Thoracic aorta (tissue), 2 donors: ENCODE measurements around the gene JAG2. TPM values are rescaled to one million over a fixed set of nuclear protein-coding genes. Genes with fewer than 3 reads are reported as not detected.

Source experiments
- ATAC-seq: fragments of 150-250 bp; one replicate; pipeline ENCODE4 v1.8.0; 2017; ENCODE audit warnings: low read depth; ENCODE audit not compliant: insufficient number of reproducible peaks, low FRiP score
- DNase-seq: peaks from one replicate; pipeline ENCODE4 v3.0.0-alpha.2; 2020; ENCODE audit warnings: low spot score
- H3K27ac ChIP-seq, 2 donors: fragments of 200-600 bp; sonication (generic); 1 replicate in 1 of 2; 2 replicates in 1 of 2; pipeline ENCODE4 v1.5.1; 2016; ENCODE audit warnings: mild to moderate bottlenecking in 2 of 2, moderate library complexity in 2 of 2
- H3K27me3 ChIP-seq: fragments of 200-600 bp; sonication (generic); replicated peaks from 2 replicates; pipeline ENCODE4 v1.6.0; 2016; ENCODE audit warnings: mild to moderate bottlenecking; ENCODE audit not compliant: insufficient read depth
- H3K36me3 ChIP-seq: fragments of 200-600 bp; sonication (generic); one replicate; pipeline ENCODE4 v1.5.1; 2016
- H3K4me1 ChIP-seq, 2 donors: fragments of 200-600 bp; sonication (generic); 1 replicate in 1 of 2; 2 replicates in 1 of 2; pipeline versions ENCODE4 v1.5.1 to v1.6.0; 2016; ENCODE audit warnings: low read depth in 2 of 2, mild to moderate bottlenecking in 1 of 2; ENCODE audit not compliant: control insufficient read depth in 1 of 2
- H3K4me3 ChIP-seq: fragments of 200-600 bp; sonication (generic); 2 replicates; pipeline ENCODE4 v1.5.1; 2016; ENCODE audit warnings: mild to moderate bottlenecking
- H3K9me3 ChIP-seq: fragments of 200-600 bp; sonication (generic); 2 replicates; pipeline ENCODE4 v1.5.1; 2016
- CTCF ChIP-seq: fragments of 200-600 bp; sonication (generic); IDR thresholded peaks from one replicate; pipeline ENCODE4 v1.5.1; 2019; ENCODE audit warnings: antibody characterized with exemption
- total RNA-seq, 2 donors: library from RNA; depleted of rRNA; stranded (reverse); fragments of >200 nt; gene quantifications; one replicate each; pipeline versions ENCODE4 v1.1.0 to v1.2.3, GENCODE V29; 2016

The JAG2 gene
- total RNA-seq, 2 donors from 2014 or later: 8.8 to 12.0 TPM

- DNase-seq: no peak
- Histone ChIP-seq H3K36me3 (no peaks in the 10 kb centered on the region), H3K27me3 (no peaks in the 10 kb centered on the region), H3K4me3 (no peak overlapping the region), H3K4me1 (no peaks in the 10 kb centered on the region), H3K9me3 (no peaks in the 10 kb centered on the region), H3K27ac (no peak overlapping the region)
- no peak for ATAC-seq
- no peak for TF ChIP-seq CTCF
Observed at GRCh38 chr14:105158794-105159193, 9.8 kb downstream of the JAG2 start.

GRCh38 chr14:105157872-105158271 lies 10.7 kb downstream of the JAG2 start:
- Histone ChIP-seq H3K27ac (no peak overlapping the region), H3K4me3 (no peak overlapping the region), H3K27me3 (no peaks in the 10 kb centered on the region), H3K36me3 (no peaks in the 10 kb centered on the region), H3K9me3 (no peaks in the 10 kb centered on the region), H3K4me1 (no peaks in the 10 kb centered on the region)
- ATAC-seq (no peak), DNase-seq (no peak)
- TF ChIP-seq CTCF: no peak

GRCh38 chr14:105156414-105157375 lies 11.9 kb downstream of the JAG2 start:
- ATAC-seq (no peak), DNase-seq (no peak)
- TF ChIP-seq CTCF: no peak

GRCh38 chr14:105155681-105156413 lies 12.7 kb downstream of the JAG2 start:
- DNase-seq (no peak), ATAC-seq (no peak)
- Histone ChIP-seq H3K27ac (no peak overlapping the region), H3K4me1 (no peaks in the 10 kb centered on the region), H3K27me3 (no peaks in the 10 kb centered on the region), H3K36me3 (no peaks in the 10 kb centered on the region), H3K4me3 (no peak overlapping the region), H3K9me3 (no peaks in the 10 kb centered on the region)
- TF ChIP-seq CTCF: no peak

More at GRCh38 chr14:105156414-105157375, 11.9 kb downstream of the JAG2 start:
- Histone ChIP-seq H3K4me3 (no peak overlapping the region), H3K27me3 (no peaks in the 10 kb centered on the region), H3K27ac (no peak overlapping the region), H3K9me3 (no peaks in the 10 kb centered on the region), H3K36me3 (no peaks in the 10 kb centered on the region), H3K4me1 (no peaks in the 10 kb centered on the region)

GRCh38 chr14:105155071-105155651 lies 13.4 kb downstream of the JAG2 start:
- no peak for ATAC-seq
- no peak for TF ChIP-seq CTCF
- Histone ChIP-seq H3K4me3 (no peak overlapping the region), H3K27ac (no peak overlapping the region), H3K9me3 (no peaks in the 10 kb centered on the region), H3K27me3 (no peaks in the 10 kb centered on the region), H3K36me3 (no peaks in the 10 kb centered on the region), H3K4me1 (no peaks in the 10 kb centered on the region)
- DNase-seq: no peak
